Astrocyte (in vitro differentiated cells and primary cell): ENCODE data around the gene B3GALT6.

Experiments used
- CTCF ChIP-seq: IDR thresholded peaks from 2 replicates; pipeline ENCODE4 v1.5.1; 2011; ENCODE audit warnings: low read depth, mild to moderate bottlenecking, inconsistent platforms, low read length, moderate library complexity; ENCODE audit not compliant: insufficient read depth
- EZH2 ChIP-seq: IDR thresholded peaks from 2 replicates; pipeline ENCODE4 v1.6.1; 2012; ENCODE audit warnings: mild to moderate bottlenecking, low read length, inconsistent platforms; ENCODE audit not compliant: insufficient read depth

GRCh38 chr1:1183833-1184775 lies 47.9 kb upstream of the B3GALT6 start:
- TF ChIP-seq CTCF (no peak), EZH2 (no peak)
